Neural cell (in vitro differentiated cells): ENCODE results near the gene SPTA1.

Experiments used
- EP300 ChIP-seq: fragments of 450-650 bp; conservative IDR thresholded peaks from 2 replicates; pipeline ENCODE4 v1.6.1; 2014; ENCODE audit warnings: antibody characterized with exemption, mild to moderate bottlenecking, moderate library complexity; ENCODE audit not compliant: poor library complexity, severe bottlenecking
- POLR2AphosphoS5 ChIP-seq: IDR thresholded peaks from 2 replicates; pipeline ENCODE4 v1.6.1; 2012
- TAF1 ChIP-seq: IDR thresholded peaks from 2 replicates; pipeline ENCODE4 v1.6.1; 2012; ENCODE audit warnings: low read depth
- TF ChIP-seq, protein P1 (sequence below): fragments of 450-650 bp; IDR thresholded peaks from 2 replicates; pipeline ENCODE4 v1.5.1; 2014; ENCODE audit warnings: antibody characterized with exemption, mild to moderate bottlenecking, moderate library complexity; ENCODE audit not compliant: poor library complexity, severe bottlenecking

DNA sequence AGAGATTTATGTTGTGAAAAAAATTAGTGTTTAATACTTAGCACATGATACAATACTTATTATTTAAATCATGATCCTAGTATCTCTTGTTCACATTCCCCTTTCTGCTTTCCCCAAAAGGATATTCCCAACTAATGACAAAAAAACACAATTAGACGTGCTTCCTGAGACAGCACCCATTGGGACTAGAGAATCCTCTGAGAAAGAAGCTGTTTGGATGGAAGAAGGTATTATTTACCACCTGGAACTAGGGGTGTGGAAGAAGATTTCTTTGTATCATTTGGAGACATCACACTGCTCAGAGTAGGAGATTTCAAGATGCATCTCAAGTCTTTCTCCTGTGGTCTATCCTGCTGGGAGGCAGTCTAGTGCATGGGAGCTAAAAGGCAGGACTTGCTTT, 81.5 kb downstream of the SPTA1 start, which contains the start of gene OR10Z1:
- TF ChIP-seq, protein P1, sequence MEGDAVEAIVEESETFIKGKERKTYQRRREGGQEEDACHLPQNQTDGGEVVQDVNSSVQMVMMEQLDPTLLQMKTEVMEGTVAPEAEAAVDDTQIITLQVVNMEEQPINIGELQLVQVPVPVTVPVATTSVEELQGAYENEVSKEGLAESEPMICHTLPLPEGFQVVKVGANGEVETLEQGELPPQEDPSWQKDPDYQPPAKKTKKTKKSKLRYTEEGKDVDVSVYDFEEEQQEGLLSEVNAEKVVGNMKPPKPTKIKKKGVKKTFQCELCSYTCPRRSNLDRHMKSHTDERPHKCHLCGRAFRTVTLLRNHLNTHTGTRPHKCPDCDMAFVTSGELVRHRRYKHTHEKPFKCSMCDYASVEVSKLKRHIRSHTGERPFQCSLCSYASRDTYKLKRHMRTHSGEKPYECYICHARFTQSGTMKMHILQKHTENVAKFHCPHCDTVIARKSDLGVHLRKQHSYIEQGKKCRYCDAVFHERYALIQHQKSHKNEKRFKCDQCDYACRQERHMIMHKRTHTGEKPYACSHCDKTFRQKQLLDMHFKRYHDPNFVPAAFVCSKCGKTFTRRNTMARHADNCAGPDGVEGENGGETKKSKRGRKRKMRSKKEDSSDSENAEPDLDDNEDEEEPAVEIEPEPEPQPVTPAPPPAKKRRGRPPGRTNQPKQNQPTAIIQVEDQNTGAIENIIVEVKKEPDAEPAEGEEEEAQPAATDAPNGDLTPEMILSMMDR = no peak
- TF ChIP-seq EP300 (no peak), POLR2AphosphoS5 (no peak), TAF1 (no peak)
